ENCODE data around the gene RMC1.

Gene RMC1

GRCh38 chr18:23526501-23527063 lies 23.3 kb downstream of the RMC1 start:
- no peak for DNase-seq (ENCODE audit: low spot score)
- TF ChIP-seq CTCF (IDR thresholded peaks at IDR 0.05; ENCODE audit: extremely low read depth, missing control alignments) = no peak

DNA sequence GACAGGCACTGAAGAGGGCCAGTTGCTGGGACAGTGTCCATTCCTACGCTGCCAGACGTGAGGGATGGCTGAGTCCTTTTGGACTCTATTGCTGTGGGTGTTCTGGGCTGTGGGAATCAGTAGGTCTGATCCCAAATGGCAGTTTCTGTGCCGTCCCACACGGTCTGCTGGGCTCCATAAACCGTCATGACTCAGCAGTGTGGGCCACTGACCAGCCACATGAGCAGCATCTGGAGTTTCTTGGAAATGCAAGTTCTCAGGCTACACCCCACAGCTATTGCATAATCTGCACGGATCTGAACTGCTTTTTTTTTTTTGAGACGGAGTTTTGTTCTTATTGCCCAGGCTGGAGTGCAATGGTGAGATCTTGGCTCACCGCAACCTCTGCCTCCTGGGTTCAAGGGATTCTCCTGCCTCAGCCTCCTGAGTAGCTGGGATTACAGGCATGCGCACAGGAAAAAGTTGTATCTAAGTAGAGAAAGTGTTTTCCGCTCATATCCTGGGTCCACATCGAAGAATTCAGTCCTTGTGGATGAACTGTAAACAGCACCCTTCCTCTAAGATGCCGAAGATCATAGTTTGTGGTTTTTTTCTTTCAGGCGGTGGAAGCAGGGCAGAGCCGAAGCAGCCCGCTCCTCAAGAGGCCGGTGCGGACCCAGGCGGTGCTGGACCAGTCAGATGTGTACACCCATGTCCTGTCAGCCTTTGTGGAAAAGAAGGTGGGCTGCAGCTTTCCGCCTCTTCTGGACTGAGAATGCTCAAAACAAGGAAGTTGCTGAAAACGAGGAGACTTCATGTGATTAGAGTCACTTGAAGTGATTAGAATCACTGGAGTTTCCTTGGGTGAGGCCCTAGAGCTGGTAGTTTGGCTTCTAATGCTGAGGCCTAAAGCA lies 25.5 kb downstream of the RMC1 start:
- DNase-seq (ENCODE audit: low spot score) = no peak
- TF ChIP-seq CTCF (IDR thresholded peaks at IDR 0.05; ENCODE audit: extremely low read depth, missing control alignments) = no peak

- no peak for TF ChIP-seq CTCF (IDR thresholded peaks at IDR 0.05; ENCODE audit: extremely low read depth, missing control alignments)
- DNase-seq (ENCODE audit: low spot score) = no peak
These were observed 26.3 kb downstream of the RMC1 start for GRCh38 chr18:23529604-23530003.

GRCh38 chr18:23530195-23530594 lies 26.9 kb downstream of the RMC1 start:
- DNase-seq (ENCODE audit: low spot score) = no peak
- no peak for TF ChIP-seq CTCF (IDR thresholded peaks at IDR 0.05; ENCODE audit: extremely low read depth, missing control alignments)

- no peak for DNase-seq (ENCODE audit: low spot score)
- no peak for TF ChIP-seq CTCF (IDR thresholded peaks at IDR 0.05; ENCODE audit: extremely low read depth, missing control alignments)
These were observed 28.6 kb downstream of the RMC1 start for GRCh38 chr18:23531912-23532311.

GRCh38 chr18:23532848-23533247 lies 29.5 kb downstream of the RMC1 start:
- no peak for TF ChIP-seq CTCF (IDR thresholded peaks at IDR 0.05; ENCODE audit: extremely low read depth, missing control alignments)
- no peak for DNase-seq (ENCODE audit: low spot score)

GRCh38 chr18:23534276-23534675 lies 31.0 kb downstream of the RMC1 start:
- TF ChIP-seq CTCF (IDR thresholded peaks at IDR 0.05; ENCODE audit: extremely low read depth, missing control alignments) = no peak
- no peak for DNase-seq (ENCODE audit: low spot score)

All from GM20000 (cell line).